Suprapubic skin (tissue), 3 donors: ENCODE results near the gene NRG3.

ENCODE experiments used
- CTCF ChIP-seq, 2 donors: fragments of 200-600 bp in 1 of 2; fragments of 450-650 bp in 1 of 2; sonication (generic) in 1 of 2; IDR thresholded peaks; one replicate each; pipeline ENCODE4 v1.5.1; 2016 to 2019; ENCODE audit warnings: antibody characterized with exemption in 2 of 2, mild to moderate bottlenecking in 1 of 2, moderate library complexity in 1 of 2
- EP300 ChIP-seq: sonication (generic); formaldehyde crosslinking; IDR thresholded peaks from one replicate; pipeline ENCODE4 v1.6.1; 2017; ENCODE audit warnings: antibody characterized with exemption

- TF ChIP-seq CTCF (IDR thresholded peaks at IDR 0.05) (no peak), EP300 (no peak)
These were observed 700.3 kb downstream of the NRG3 start for GRCh38 chr10:82575318-82575717.
